ENCODE results near the gene POPDC3. TPM values are rescaled to one million over a fixed set of nuclear protein-coding genes. Genes with fewer than 3 reads are reported as not detected.

The POPDC3 gene
- total RNA-seq, 1 donor from 2014 or later = 56.9 TPM

GRCh38 chr6:105135907-105136430, 43.8 kb downstream of the POPDC3 start:
- no peak for DNase-seq
- H3K4me1 ChIP-seq = peaks cover 32% of the 10 kb centered on the region
- H3K9me3 ChIP-seq (replicated peaks) = no peaks in the 10 kb centered on the region
- H3K4me3 ChIP-seq = peak overlapping the region; percentile 90
- no peaks in the 10 kb centered on the region for H3K27me3 ChIP-seq (ENCODE audit: low read depth)
- intact Hi-C loops (cut with micrococcal nuclease) = no loop called here
- no peaks in the 10 kb centered on the region for H3K36me3 ChIP-seq
- TF ChIP-seq CTCF (IDR thresholded peaks at IDR 0.05; ENCODE audit: borderline replicate concordance) = no peak
- peak overlapping the region; percentile 93 for H3K27ac ChIP-seq (replicated peaks)

GRCh38 chr6:105135056-105135455, 44.8 kb downstream of the POPDC3 start:
- Histone ChIP-seq H3K9me3 (replicated peaks) (no peaks in the 10 kb centered on the region), H3K4me3 (peak overlapping the region; percentile 90), H3K4me1 (peaks cover 32% of the 10 kb centered on the region), H3K27me3 (ENCODE audit: low read depth) (no peaks in the 10 kb centered on the region), H3K27ac (replicated peaks) (peak overlapping the region; percentile 93), H3K36me3 (no peaks in the 10 kb centered on the region)
- intact Hi-C loops (cut with micrococcal nuclease) = no loop called here
- DNase-seq = no peak
- peak; percentile 42 for TF ChIP-seq CTCF (IDR thresholded peaks at IDR 0.05; ENCODE audit: borderline replicate concordance)

- H3K36me3 ChIP-seq = peaks cover 53% of the 10 kb centered on the region
- H3K27me3 ChIP-seq (ENCODE audit: low read depth) = no peaks in the 10 kb centered on the region
- H3K4me3 ChIP-seq = no peak overlapping the region
- intact Hi-C loops (cut with micrococcal nuclease) = no loop called here
- H3K9me3 ChIP-seq (replicated peaks) = no peaks in the 10 kb centered on the region
- DNase-seq = no peak
- no peak overlapping the region for H3K27ac ChIP-seq (replicated peaks)
- TF ChIP-seq CTCF (IDR thresholded peaks at IDR 0.05; ENCODE audit: borderline replicate concordance) = no peak
- peaks cover 10% of the 10 kb centered on the region for H3K4me1 ChIP-seq
These were observed 57.1 kb downstream of the POPDC3 start for GRCh38 chr6:105122717-105123116.

GRCh38 chr6:105121981-105122380, 57.8 kb downstream of the POPDC3 start:
- intact Hi-C loops (cut with micrococcal nuclease) = no loop called here
- TF ChIP-seq CTCF (IDR thresholded peaks at IDR 0.05; ENCODE audit: borderline replicate concordance) = no peak
- no peaks in the 10 kb centered on the region for H3K9me3 ChIP-seq (replicated peaks)
- no peak overlapping the region for H3K4me3 ChIP-seq
- H3K27ac ChIP-seq (replicated peaks) = no peak overlapping the region
- no peak for DNase-seq
- peaks cover 10% of the 10 kb centered on the region for H3K4me1 ChIP-seq
- no peaks in the 10 kb centered on the region for H3K27me3 ChIP-seq (ENCODE audit: low read depth)
- peaks cover 57% of the 10 kb centered on the region for H3K36me3 ChIP-seq

- Histone ChIP-seq H3K9me3 (replicated peaks) (no peaks in the 10 kb centered on the region), H3K36me3 (peaks cover 62% of the 10 kb centered on the region), H3K27me3 (ENCODE audit: low read depth) (no peaks in the 10 kb centered on the region), H3K4me3 (no peak overlapping the region), H3K4me1 (peaks cover 10% of the 10 kb centered on the region), H3K27ac (replicated peaks) (no peak overlapping the region)
- intact Hi-C loops (cut with micrococcal nuclease) = no loop called here
- no peak for TF ChIP-seq CTCF (IDR thresholded peaks at IDR 0.05; ENCODE audit: borderline replicate concordance)
- no peak for DNase-seq
These were observed 59.2 kb downstream of the POPDC3 start for GRCh38 chr6:105120570-105120969.
